ENCODE results near the gene TENM3. TPM values are rescaled to one million over a fixed set of nuclear protein-coding genes. Genes with fewer than 3 reads are reported as not detected.
"Not testable (repeated sequence)": the region's sequence is repeated elsewhere in the genome, so short reads cannot be mapped to it uniquely, and the experiment has no call there.

The TENM3 gene
- not detected for total RNA-seq

DNA sequence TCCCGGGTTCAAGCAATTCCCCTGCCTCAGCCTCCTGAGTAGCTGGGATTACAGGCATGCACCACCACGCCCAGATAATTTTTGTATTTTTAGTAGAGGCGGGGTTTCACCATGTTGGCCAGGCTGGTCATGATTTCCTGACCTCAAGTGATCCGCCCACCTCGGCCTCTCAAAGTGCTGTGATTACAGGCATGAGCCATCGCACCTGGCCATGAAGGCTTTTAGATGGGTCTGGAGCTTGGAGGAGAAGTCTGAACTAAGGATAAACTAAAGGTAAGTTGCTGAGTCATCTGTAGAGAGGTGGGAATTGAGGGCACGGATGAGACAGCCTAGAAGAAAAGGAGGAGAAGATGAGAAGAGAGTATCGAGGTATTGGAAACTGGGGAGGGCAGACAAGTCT is at the start of gene TENM3:
TENM3 (plus strand) TSS at position 199 of the 400 bp plus-strand sequence. CDS start 80,619 bp downstream, outside the sequence.
- H3K4me1 Mint-ChIP-seq (ENCODE audit: low read depth); H3K4me3 Mint-ChIP-seq; DNase-seq; POLR2A ChIA-PET; H3K36me3 Mint-ChIP-seq; H3K9me3 Mint-ChIP-seq; H3K27ac Mint-ChIP-seq; CTCF ChIA-PET; H3K27me3 Mint-ChIP-seq; intact Hi-C loops (cut with micrococcal nuclease): not testable (repeated sequence)

DNA sequence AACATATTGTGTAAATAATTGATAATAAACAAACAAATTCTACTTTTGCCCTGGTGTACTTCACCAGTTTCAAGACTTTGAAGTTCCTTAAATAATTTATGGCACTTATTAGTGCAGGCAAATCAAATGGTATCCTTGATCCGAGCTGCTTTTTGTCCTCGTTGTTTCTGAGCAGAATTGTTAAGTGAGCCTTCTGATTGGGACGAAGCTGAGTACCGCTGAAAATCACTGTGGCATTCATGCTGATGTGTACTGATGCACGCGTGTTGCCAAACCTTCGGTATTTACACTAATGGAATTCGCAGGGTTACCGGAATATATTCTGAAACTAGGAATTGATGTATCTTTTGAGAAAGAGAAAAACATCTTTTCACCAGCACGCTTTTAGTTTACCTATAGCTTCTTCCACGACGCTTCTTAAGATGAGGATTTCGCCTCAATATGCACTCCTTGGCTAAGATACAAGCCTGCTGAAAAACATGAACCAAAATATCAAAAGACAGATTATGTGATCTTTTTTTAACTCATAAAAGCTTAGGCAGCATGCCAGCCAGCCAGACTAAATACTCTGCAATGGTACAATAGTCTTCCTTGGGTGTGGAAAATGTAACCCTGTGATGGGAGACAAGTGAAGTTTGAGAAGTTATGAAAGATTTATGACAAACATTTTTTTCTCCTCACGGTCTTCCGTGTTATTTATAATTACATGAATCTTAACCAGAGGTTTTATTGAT is 48.9 kb upstream of the TENM3 start:
- Mint-ChIP-seq H3K4me1 (ENCODE audit: low read depth) (no peaks in the 10 kb centered on the region), H3K36me3 (no peaks in the 10 kb centered on the region)

DNA sequence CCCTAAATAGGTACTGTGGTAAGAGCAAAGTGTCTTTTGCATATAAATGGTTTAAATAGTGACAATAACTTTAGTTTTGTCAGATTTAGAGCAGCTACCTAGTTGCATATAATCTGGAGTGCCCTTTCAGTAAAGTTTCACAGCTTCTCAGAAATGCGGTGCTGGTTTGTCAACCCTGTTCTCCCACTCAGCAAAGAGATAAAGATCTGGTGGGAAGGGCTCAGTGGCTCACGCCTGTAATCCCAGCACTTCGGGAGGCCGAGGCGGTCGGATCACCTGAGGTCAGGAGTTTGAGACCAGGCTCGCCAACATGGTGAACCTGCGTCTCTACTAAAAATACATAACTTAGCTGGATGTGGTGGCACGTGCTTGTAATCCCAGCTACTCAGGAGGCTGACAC is 45.6 kb upstream of the TENM3 start:
- no peaks in the 10 kb centered on the region for H3K36me3 Mint-ChIP-seq
- H3K27ac Mint-ChIP-seq: no peak overlapping the region
- intact Hi-C loops (cut with micrococcal nuclease): no loop called here
- no peak overlapping the region for H3K4me3 Mint-ChIP-seq
- no peaks in the 10 kb centered on the region for H3K27me3 Mint-ChIP-seq
- H3K4me1 Mint-ChIP-seq (ENCODE audit: low read depth): no peaks in the 10 kb centered on the region
- DNase-seq: no peak
- POLR2A ChIA-PET: no interaction called here
- no peaks in the 10 kb centered on the region for H3K9me3 Mint-ChIP-seq
- CTCF ChIA-PET: no interaction called here

More for the DNA sequence above, 48.9 kb upstream of the TENM3 start:
- POLR2A ChIA-PET: no interaction called here
- DNase-seq: no peak
- Mint-ChIP-seq H3K27ac (no peak overlapping the region), H3K4me3 (no peak overlapping the region), H3K9me3 (no peaks in the 10 kb centered on the region), H3K27me3 (no peaks in the 10 kb centered on the region)
- intact Hi-C loops (cut with micrococcal nuclease): no loop called here
- CTCF ChIA-PET: no interaction called here

DNA sequence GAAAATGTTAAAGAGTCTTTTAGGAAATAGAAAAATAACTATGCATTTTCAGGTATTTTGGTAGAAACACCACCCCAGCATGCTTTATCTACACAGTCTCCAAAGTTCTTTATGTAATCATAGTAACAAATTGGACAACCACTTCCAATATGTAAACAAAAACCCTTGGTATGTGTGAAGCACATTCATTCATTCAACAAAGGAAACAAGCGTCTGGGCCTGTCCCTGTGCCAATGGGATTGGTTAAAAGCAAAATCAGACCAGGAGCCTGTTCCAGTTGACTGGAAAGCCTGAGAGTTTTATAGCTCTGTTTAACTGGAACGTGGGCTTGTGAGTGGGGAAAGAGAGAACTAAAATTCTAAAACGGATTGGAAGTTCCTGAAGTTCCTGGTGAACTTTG is 41.3 kb upstream of the TENM3 start:
- ChIA-PET CTCF (no interaction called here), POLR2A (no interaction called here)
- Mint-ChIP-seq H3K4me1 (ENCODE audit: low read depth) (no peaks in the 10 kb centered on the region), H3K27me3 (no peaks in the 10 kb centered on the region), H3K4me3 (no peak overlapping the region), H3K9me3 (no peaks in the 10 kb centered on the region), H3K36me3 (no peaks in the 10 kb centered on the region), H3K27ac (no peak overlapping the region)
- intact Hi-C loops (cut with micrococcal nuclease): no loop called here
- DNase-seq: no peak

DNA sequence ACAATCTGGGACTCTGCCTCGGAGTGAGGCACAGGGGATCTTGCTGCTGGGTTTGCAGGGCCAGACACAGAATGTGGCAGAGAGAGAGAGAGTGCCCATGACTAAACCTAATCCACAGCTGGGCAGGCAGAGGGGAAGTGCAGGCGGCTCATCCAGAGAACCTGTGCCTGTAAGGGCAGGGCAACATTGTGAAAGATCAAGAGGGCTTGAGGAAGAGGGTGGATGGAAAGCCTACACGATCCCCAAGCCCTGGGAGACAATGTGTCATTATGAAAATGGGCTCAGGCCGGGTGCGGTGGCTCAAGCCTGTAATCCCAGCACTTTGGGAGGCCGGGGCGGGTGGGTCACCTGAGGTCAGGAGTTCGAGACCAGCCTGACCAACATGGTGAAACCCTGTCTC is 40.6 kb upstream of the TENM3 start:
- Mint-ChIP-seq H3K27me3 (no peaks in the 10 kb centered on the region), H3K4me1 (ENCODE audit: low read depth) (no peaks in the 10 kb centered on the region), H3K27ac (no peak overlapping the region), H3K36me3 (no peaks in the 10 kb centered on the region), H3K9me3 (no peaks in the 10 kb centered on the region), H3K4me3 (no peak overlapping the region)
- DNase-seq: no peak
- CTCF ChIA-PET: no interaction called here
- POLR2A ChIA-PET: no interaction called here
- intact Hi-C loops (cut with micrococcal nuclease): no loop called here

DNA sequence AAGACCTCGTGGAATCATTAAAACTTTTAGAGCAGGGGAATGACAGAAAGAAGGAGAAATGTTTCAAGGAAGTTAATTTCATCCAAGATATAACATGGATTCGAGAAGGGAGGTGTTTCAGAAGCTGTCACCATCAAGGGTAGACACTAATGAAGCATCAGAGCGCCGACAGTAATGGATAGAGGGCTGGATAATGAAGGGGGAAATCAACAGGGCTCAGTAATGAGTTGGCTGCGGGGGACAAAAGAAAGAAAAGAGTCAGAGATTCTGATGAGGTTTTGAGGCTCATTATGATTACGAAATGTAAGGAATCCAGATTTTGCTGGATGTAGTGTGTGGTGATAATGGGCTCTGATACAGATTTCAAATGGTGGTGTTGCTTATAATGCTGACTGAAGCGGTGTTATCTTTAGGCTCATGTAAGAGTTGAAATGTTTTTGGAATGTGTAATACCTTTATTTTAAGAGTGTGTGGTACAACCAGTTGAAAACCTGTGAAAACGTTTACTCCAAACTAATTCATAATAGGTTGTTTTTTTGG is 39.3 kb upstream of the TENM3 start:
- DNase-seq: no peak
- Mint-ChIP-seq H3K36me3 (no peaks in the 10 kb centered on the region), H3K9me3 (no peaks in the 10 kb centered on the region), H3K4me1 (ENCODE audit: low read depth) (no peaks in the 10 kb centered on the region), H3K27ac (no peak overlapping the region), H3K4me3 (no peak overlapping the region), H3K27me3 (no peaks in the 10 kb centered on the region)
- intact Hi-C loops (cut with micrococcal nuclease): no loop called here
- ChIA-PET POLR2A (no interaction called here), CTCF (no interaction called here)

DNA sequence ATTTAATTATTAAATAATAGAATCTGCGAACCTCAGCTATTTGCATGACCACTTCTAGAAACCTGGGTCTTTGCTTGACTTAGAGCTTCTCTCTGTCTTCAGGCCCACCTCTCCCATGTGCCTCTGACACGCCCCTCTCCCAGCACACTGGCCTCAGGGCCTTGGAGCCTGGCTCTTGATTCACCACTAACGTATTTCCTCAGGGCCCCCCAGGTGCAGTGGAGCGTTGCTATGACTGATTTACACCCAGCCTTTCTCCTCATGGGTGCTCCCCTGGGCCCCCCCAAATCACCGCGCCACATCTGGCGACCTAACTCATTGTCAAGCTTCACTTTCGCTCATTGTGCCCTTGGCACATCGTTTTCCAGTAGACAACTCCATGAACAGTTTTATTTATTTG is 37.9 kb upstream of the TENM3 start:
- H3K4me1 Mint-ChIP-seq (ENCODE audit: low read depth): no peaks in the 10 kb centered on the region
- H3K9me3 Mint-ChIP-seq: no peaks in the 10 kb centered on the region
- ChIA-PET CTCF (no interaction called here), POLR2A (no interaction called here)
- intact Hi-C loops (cut with micrococcal nuclease): no loop called here
- H3K36me3 Mint-ChIP-seq: no peaks in the 10 kb centered on the region
- no peak overlapping the region for H3K4me3 Mint-ChIP-seq
- H3K27me3 Mint-ChIP-seq: no peaks in the 10 kb centered on the region
- H3K27ac Mint-ChIP-seq: no peak overlapping the region
- DNase-seq: no peak

DNA sequence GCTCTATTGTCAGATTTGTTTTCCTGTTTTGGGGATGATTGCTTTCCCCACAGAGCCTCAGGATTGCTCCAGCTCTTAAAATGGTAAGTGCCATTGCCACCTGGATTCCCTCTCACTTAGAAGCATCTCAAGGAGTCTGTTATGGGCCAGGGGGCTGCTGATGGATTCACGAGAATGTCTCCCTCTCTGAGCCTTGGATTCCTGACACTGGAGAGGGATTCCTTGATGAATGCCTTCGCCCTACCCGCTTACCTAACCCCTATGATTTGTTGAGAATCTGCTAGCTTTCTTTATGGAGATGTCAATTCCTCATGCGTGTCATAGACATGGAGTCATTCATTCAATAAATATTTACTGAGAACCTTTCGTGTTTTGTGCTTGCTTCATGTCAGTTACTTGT is 36.9 kb upstream of the TENM3 start:
- Mint-ChIP-seq H3K9me3 (no peaks in the 10 kb centered on the region), H3K36me3 (no peaks in the 10 kb centered on the region), H3K4me1 (ENCODE audit: low read depth) (no peaks in the 10 kb centered on the region), H3K27me3 (no peaks in the 10 kb centered on the region), H3K4me3 (no peak overlapping the region), H3K27ac (no peak overlapping the region)
- no peak for DNase-seq
- POLR2A ChIA-PET: no interaction called here
- intact Hi-C loops (cut with micrococcal nuclease): no loop called here
- CTCF ChIA-PET: no interaction called here

DNA sequence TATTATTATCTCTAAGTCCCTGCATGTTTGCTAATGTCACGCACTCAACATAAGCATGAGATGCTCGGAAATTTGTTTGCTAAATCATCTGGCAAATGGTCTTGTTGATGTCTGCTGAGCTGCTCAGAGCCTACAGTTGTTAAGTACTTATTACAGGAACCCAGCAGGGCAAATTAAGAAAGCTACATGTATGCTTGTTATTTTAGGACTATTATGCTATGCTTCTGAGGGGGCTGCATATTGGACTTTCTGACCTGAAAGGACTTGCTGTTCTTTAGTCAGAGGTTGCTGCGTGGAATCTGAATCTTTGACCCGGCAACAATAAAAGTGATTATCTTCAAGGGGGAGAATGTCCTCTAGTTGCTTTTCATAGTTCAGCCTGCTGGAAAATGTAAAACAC is 36.3 kb upstream of the TENM3 start:
- Mint-ChIP-seq H3K36me3 (no peaks in the 10 kb centered on the region), H3K9me3 (no peaks in the 10 kb centered on the region), H3K4me1 (ENCODE audit: low read depth) (no peaks in the 10 kb centered on the region), H3K27ac (no peak overlapping the region), H3K4me3 (no peak overlapping the region), H3K27me3 (no peaks in the 10 kb centered on the region)
- intact Hi-C loops (cut with micrococcal nuclease): no loop called here
- ChIA-PET CTCF (no interaction called here), POLR2A (no interaction called here)
- no peak for DNase-seq

DNA sequence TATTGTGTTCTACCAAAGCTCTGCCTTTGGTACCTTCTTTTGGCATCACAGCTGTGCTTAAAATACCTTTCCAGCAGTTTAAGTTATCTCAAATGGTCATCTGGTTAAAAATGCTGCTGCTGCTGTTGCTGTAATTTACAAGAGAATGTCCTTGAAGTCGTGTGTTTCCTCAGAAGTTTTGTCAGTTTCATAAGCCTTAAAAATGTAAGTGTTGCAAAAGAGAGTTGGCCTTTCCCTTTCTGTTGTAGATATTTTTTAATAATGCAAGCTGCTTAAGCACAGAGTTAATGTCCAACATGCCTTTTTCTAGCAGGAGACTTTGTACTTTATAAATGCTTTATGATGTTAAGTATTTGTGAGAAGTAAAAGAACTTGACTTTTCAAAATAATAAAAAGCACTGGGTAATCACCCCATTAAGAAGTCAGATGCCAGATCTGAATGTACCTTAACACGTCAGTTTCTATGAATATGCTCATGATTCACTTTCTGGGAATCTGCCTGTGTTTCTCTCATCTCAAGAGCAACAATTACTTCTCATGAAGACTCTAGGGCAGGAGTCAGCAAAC is 35.3 kb upstream of the TENM3 start:
- ChIA-PET CTCF (no interaction called here), POLR2A (no interaction called here)
- no peaks in the 10 kb centered on the region for H3K36me3 Mint-ChIP-seq
- DNase-seq: no peak
- intact Hi-C loops (cut with micrococcal nuclease): no loop called here
- no peaks in the 10 kb centered on the region for H3K4me1 Mint-ChIP-seq (ENCODE audit: low read depth)
- H3K9me3 Mint-ChIP-seq: no peaks in the 10 kb centered on the region
- H3K27me3 Mint-ChIP-seq: no peaks in the 10 kb centered on the region
- H3K4me3 Mint-ChIP-seq: no peak overlapping the region
- no peak overlapping the region for H3K27ac Mint-ChIP-seq

DNA sequence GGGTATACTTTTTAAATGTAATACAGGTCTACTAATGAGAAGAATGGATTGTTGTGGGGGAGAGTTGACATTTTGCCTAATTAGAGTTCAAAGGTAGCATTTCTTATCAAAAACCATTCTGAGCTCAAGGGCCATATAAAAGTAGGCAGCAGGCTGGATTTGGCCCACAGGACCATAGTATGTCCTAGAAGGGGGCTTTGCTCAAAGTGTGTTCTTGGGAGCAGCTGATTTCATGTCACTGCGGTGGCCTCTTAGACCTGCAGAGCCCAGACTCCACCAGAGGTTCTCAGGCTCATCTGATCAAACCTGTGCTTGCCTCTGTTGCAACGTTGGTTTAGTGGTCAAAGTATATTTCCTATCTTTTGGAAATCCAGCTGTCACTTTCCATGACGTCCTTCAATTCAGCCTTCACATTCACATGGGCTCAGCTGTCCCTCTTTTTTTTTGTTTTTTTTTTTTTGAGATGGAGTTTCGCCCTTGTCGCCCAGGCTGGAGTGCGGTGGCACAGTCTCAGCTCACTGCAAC is 34.6 kb upstream of the TENM3 start:
- POLR2A ChIA-PET: no interaction called here
- no peak overlapping the region for H3K4me3 Mint-ChIP-seq

DNA sequence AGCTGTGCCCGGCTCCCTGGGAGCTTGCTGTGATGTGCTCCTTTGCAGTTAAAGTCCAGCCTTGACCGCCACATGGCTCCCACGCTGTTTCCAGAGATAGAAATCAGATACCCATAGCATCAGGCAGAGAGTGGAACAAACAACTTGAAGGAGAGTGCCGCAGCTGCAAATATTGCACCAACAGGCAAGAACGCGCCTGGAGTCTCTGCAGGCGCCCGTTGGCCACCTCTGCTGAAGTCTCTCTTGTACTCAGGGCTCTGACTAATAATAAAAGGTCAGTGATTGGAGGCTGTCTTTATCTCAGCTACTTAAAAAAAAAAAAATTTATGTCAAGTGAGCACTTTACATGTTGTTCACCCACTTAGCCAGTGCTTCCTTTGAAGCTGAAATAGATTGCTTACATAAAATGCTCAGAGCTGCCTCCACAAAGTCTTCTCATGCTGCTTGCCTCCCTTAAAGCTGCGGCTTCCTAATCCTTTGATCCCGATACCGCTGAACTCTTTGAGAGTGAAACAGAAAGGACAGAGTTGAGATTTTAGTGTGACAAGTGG is 30.9 kb upstream of the TENM3 start:
- POLR2A ChIA-PET: no interaction called here

More for the DNA sequence above, 34.6 kb upstream of the TENM3 start:
- DNase-seq: no peak
- Mint-ChIP-seq H3K36me3 (no peaks in the 10 kb centered on the region), H3K27me3 (no peaks in the 10 kb centered on the region), H3K27ac (no peak overlapping the region), H3K9me3 (no peaks in the 10 kb centered on the region), H3K4me1 (ENCODE audit: low read depth) (no peaks in the 10 kb centered on the region)
- intact Hi-C loops (cut with micrococcal nuclease): no loop called here
- CTCF ChIA-PET: no interaction called here

DNA sequence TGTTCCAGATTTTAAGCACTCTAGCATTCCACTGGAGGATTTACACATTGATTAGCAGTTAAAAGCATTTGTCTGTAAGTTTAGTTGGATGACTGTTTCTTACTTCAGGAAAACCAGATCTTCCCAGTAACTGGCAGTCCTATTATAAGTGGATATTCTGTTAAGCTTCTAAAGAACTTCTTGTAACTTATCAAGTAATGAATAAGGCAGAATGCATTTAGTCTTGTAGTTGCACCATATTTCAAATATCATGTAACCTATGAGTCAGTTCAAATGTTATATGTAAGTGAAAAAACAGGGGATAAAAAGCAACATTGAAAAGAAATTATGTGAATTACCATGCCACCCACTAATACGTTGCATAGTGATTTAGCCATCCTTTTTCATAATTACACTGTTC is 30.2 kb upstream of the TENM3 start:
- H3K27ac Mint-ChIP-seq: no peak overlapping the region
- H3K9me3 Mint-ChIP-seq: no peaks in the 10 kb centered on the region
- no peak overlapping the region for H3K4me3 Mint-ChIP-seq
- H3K4me1 Mint-ChIP-seq (ENCODE audit: low read depth): no peaks in the 10 kb centered on the region
- intact Hi-C loops (cut with micrococcal nuclease): no loop called here
- no peak for DNase-seq
- H3K36me3 Mint-ChIP-seq: no peaks in the 10 kb centered on the region
- no peaks in the 10 kb centered on the region for H3K27me3 Mint-ChIP-seq
- POLR2A ChIA-PET: no interaction called here
- CTCF ChIA-PET: no interaction called here

More for the DNA sequence above, 30.9 kb upstream of the TENM3 start:
- CTCF ChIA-PET: no interaction called here
- Mint-ChIP-seq H3K4me3 (no peak overlapping the region), H3K9me3 (no peaks in the 10 kb centered on the region), H3K36me3 (no peaks in the 10 kb centered on the region), H3K27me3 (no peaks in the 10 kb centered on the region), H3K27ac (no peak overlapping the region), H3K4me1 (ENCODE audit: low read depth) (no peaks in the 10 kb centered on the region)
- intact Hi-C loops (cut with micrococcal nuclease): no loop called here
- DNase-seq: no peak

All from activated CD4-positive, alpha-beta memory T cell treated with anti-CD3 and anti-CD28 coated beads for 36 hours (primary cell).